GM12865 (cell line): ENCODE data around the gene SMAP2.

Experiments used
- DNase-seq: peaks from one replicate; pipeline ENCODE4 v3.0.0; 2010; ENCODE audit warnings: low read depth
- H3K4me3 ChIP-seq: 2 replicates; pipeline ENCODE4 v1.5.1; 2011; ENCODE audit warnings: mild to moderate bottlenecking, low read depth, low read length, control low read depth
- CTCF ChIP-seq: IDR thresholded peaks from 2 replicates; pipeline ENCODE4 v1.5.1; 2011; ENCODE audit warnings: low read length, control low read depth, low read depth, inconsistent platforms; ENCODE audit not compliant: insufficient read depth; ENCODE audit errors: missing control alignments

The SMAP2 gene

GRCh38 chr1:40389871-40390560, 16.5 kb downstream of the SMAP2 start:
- no peak for DNase-seq
- no peak for TF ChIP-seq CTCF
- H3K4me3 ChIP-seq: no peak overlapping the region; the same call in 1 of the 2 replicates

GRCh38 chr1:40390857-40391256, 17.3 kb downstream of the SMAP2 start:
- TF ChIP-seq CTCF: no peak
- no peak overlapping the region for H3K4me3 ChIP-seq
- no peak for DNase-seq

- no peak overlapping the region for H3K4me3 ChIP-seq
- no peak for TF ChIP-seq CTCF
- DNase-seq: peak; percentile 76
Observed at GRCh38 chr1:40391688-40392145, 18.2 kb downstream of the SMAP2 start.

- TF ChIP-seq CTCF: no peak
- no peak overlapping the region for H3K4me3 ChIP-seq
- DNase-seq: no peak
Observed at GRCh38 chr1:40392221-40392620, 18.7 kb downstream of the SMAP2 start.

- TF ChIP-seq CTCF: no peak
- DNase-seq: no peak
- no peak overlapping the region for H3K4me3 ChIP-seq
Observed at GRCh38 chr1:40393173-40393572, 19.6 kb downstream of the SMAP2 start.

- DNase-seq: peak; percentile 50
- TF ChIP-seq CTCF: no peak
- H3K4me3 ChIP-seq: no peak overlapping the region
Observed at GRCh38 chr1:40394491-40395172, 21.1 kb downstream of the SMAP2 start.
